HG03469 (cell line): Measurements from ENCODE around the gene RIPOR2.
A peak's percentile ranks its signal among the peaks of the same experiment; 100 is the strongest.
"Not testable (repeated sequence)": the region's sequence is repeated elsewhere in the genome, so short reads cannot be mapped to it uniquely, and the experiment has no call there.

Source experiments
- ATAC-seq: cut with Tn5 transposase; IDR thresholded peaks from one replicate; pipeline ENCODE4 v1.9.1; 2021; ENCODE audit warnings: mild to moderate bottlenecking, moderate library complexity, moderate number of reproducible peaks; ENCODE audit not compliant: unreplicated experiment

The RIPOR2 gene

GRCh38 chr6:24953726-24954125, 18.0 kb upstream of the RIPOR2 start:
- ATAC-seq, result no peak

- ATAC-seq, result no peak
Observed at GRCh38 chr6:24951811-24952299, 16.1 kb upstream of the RIPOR2 start.

- ATAC-seq, result no peak
Observed at GRCh38 chr6:24950218-24950941, 14.6 kb upstream of the RIPOR2 start.

GRCh38 chr6:24949020-24949569, 13.3 kb upstream of the RIPOR2 start:
- ATAC-seq, result peak; percentile 88

- not testable (repeated sequence) for ATAC-seq
Observed at GRCh38 chr6:24948261-24948660, 12.5 kb upstream of the RIPOR2 start.

- ATAC-seq, result no peak
Observed at GRCh38 chr6:24947636-24948035, 11.9 kb upstream of the RIPOR2 start.

GRCh38 chr6:24945054-24945453, 9.3 kb upstream of the RIPOR2 start:
- ATAC-seq, result no peak

- no peak for ATAC-seq
Observed at GRCh38 chr6:24943774-24944173, 8.0 kb upstream of the RIPOR2 start.

GRCh38 chr6:24940311-24940917, 4.7 kb upstream of the RIPOR2 start:
- no peak for ATAC-seq

- ATAC-seq, result peak; percentile 52
Observed at GRCh38 chr6:24936641-24937317, 1.0 kb upstream of the RIPOR2 start.

- no peak for ATAC-seq
Observed at GRCh38 chr6:24933868-24934401, 1.8 kb downstream of the RIPOR2 start.

- no peak for ATAC-seq
Observed at GRCh38 chr6:24933266-24933665, 2.5 kb downstream of the RIPOR2 start.

- ATAC-seq, result peak; percentile 26
Observed at GRCh38 chr6:24932832-24933231, 2.9 kb downstream of the RIPOR2 start.

- peak; percentile 11 for ATAC-seq
Observed at GRCh38 chr6:24931718-24932691, 3.8 kb downstream of the RIPOR2 start.

GRCh38 chr6:24931296-24931695, 4.5 kb downstream of the RIPOR2 start:
- ATAC-seq, result no peak

- ATAC-seq, result no peak
Observed at GRCh38 chr6:24930431-24930871, 5.3 kb downstream of the RIPOR2 start.

- peak; percentile 32 for ATAC-seq
Observed at GRCh38 chr6:24929242-24929641, 6.5 kb downstream of the RIPOR2 start.

- ATAC-seq, result no peak
Observed at GRCh38 chr6:24927985-24928745, 7.6 kb downstream of the RIPOR2 start.

GRCh38 chr6:24927277-24927955, 8.3 kb downstream of the RIPOR2 start:
- no peak for ATAC-seq
